HG03575 (cell line): ENCODE results near the gene F8.

Experiments
- ATAC-seq: cut with Tn5 transposase; IDR thresholded peaks from one replicate; pipeline ENCODE4 v1.9.1; 2021; ENCODE audit not compliant: unreplicated experiment, insufficient number of reproducible peaks, low FRiP score; ENCODE audit errors: extremely low read depth

The F8 gene

DNA sequence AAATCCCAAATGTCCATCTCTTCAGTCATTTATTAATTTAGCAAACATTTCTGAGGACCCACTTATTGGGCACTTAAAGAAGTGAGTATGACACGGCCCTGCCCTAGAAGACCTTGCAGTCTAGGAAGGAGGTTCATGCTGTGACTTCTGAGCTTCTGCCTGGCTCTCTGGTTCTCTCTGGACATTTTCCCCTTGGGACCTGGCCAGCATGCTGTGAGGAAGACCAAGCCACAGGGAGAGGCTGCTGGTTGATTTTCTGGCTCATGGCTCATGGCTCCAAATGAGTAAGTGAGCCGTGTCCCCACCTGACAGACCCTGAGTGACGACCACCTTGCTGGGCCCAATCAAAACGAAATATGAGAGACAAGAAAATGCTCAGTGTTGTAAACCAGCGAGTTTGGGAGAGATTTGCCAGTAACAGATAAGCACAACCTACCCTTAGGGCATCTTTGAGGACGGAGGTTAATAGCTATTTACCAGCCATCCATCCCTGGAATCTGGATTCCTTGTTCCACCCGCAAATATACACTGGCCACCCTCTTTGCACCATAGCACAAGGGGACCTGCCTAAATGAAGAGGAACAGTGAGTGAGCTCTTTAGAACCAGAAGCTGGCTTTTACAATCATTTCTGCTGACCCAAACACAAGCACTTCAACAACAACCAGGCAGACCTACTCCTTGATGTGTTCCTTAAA lies 218.1 kb downstream of the F8 start:
- ATAC-seq = no peak

- ATAC-seq = no peak
These were observed 219.6 kb downstream of the F8 start for GRCh38 chrX:154802947-154803346.

DNA sequence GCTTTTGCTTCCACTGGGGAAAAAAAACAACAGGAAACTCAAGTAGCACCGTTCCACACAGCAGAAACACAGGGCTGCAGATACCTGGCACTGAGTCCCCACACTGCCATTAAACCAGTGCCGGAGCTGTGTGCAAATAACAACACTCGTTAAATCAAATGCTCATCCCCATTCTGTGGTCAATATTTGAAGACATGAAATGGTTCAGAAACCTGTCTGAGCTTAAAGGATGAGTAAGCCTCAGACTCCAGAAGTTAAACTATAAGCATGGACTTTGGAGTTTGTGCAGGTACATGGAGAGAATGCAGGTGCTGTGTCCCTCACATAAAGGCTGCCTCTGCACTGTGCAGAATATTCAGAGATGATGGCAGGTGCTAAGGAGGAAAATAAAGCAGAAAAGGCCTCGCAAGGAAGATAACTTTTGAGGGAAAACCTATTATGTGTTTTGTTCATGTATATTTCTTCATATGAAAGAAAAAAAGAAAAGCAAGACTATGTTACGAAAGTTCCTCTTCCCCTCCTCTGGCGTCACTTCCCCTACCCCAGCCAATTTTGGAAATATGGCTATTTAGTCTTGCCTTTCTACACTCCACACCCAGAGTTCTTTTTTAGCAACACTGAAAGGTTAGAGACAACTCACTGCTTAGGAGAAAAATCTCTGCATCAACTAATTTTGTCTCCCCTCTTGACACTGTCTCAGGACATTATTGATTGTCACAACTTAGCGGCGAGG lies 221.9 kb downstream of the F8 start:
- no peak for ATAC-seq

DNA sequence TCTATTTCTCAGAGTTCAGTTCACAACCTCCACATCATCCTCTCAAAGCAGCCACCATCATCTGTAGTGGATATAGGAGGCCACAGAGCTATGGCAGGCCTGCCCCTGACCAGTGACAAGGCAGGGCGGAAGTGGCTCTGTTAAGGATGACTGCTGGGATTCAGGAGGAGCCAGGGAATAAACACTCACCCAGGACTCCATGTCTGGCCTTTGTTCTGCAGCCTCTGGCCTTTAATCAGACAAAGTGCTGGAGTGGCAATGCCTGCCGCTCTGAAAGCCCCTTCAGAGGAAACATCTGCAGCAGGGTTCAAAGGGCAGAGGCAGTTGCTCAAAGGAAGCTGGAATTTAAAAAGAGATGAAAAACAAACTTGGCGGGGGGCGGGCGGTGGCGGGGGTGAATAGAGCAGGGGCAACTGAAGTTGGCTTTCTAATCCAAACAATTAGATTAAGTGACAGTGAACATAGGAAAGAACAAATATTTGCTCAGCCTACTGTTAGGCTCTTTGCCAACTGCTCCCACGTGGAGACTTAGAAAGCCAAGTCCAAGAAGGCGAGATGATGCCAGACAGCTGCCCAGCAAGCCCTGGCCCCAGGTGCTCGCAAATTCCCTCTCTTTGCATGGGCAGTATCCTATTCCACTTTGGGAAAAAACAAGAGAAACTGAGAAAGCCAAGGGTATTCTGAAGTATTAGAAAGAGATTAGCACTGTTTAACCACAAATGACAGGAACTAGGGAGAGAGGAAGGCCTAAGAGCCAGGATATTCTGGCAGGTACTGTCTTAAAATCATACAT lies 222.8 kb downstream of the F8 start:
- no peak for ATAC-seq

GRCh38 chrX:154797006-154797405 lies 225.5 kb downstream of the F8 start:
- ATAC-seq = no peak

- ATAC-seq = no peak
These were observed 227.5 kb downstream of the F8 start for GRCh38 chrX:154795016-154795415.

- no peak for ATAC-seq
These were observed 229.3 kb downstream of the F8 start for GRCh38 chrX:154793084-154793795.

GRCh38 chrX:154791939-154792338 lies 230.6 kb downstream of the F8 start:
- no peak for ATAC-seq

DNA sequence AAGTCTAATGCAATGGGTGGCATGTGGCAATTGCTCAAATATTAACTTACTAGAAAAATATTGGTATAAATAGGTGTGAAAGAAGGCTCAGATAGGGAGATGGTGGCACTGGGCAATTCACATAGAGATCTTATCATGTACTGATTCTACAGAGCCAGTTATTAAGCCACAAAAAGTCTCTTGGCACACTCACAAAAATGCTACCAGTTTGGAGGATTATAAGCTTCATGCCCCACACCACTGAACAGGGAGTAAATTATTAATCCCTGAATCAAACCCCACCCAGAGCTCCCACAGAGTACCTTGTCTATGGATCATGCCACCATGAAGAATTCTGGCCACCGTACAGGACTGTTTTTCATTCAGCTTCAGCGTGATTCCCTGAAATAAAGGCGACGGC lies 231.1 kb downstream of the F8 start:
- no peak for ATAC-seq
